CD14-positive monocyte (primary cell): ENCODE data around the gene POU6F2. TPM values are rescaled to one million over a fixed set of nuclear protein-coding genes. Genes with fewer than 3 reads are reported as not detected.

ENCODE experiments used
- DNase-seq, 3 donors: peaks; one replicate each; pipeline ENCODE4 v3.0.0-alpha.2; 2011 to 2022
- H2AFZ ChIP-seq: 2 replicates; pipeline ENCODE4 v1.6.0; 2012; ENCODE audit warnings: mild to moderate bottlenecking, low read depth, low read length, inconsistent platforms; ENCODE audit not compliant: insufficient read depth, poor library complexity, severe bottlenecking
- H3K27ac ChIP-seq, 2 donors: 1 replicate in 1 of 2; 2 replicates in 1 of 2; pipeline ENCODE4 v1.5.1; 2012 to 2013; ENCODE audit warnings: low read length in 2 of 2, control low read depth in 1 of 2, inconsistent platforms in 1 of 2, low read depth in 1 of 2, mild to moderate bottlenecking in 1 of 2
- H3K27me3 ChIP-seq, 2 donors: one replicate each; pipeline versions ENCODE4 v1.6.0 to v1.6.1; 2011 to 2013; ENCODE audit warnings: low read length in 2 of 2; ENCODE audit not compliant: control insufficient read depth in 2 of 2, insufficient read depth in 2 of 2
- H3K36me3 ChIP-seq, 2 donors: replicated peaks in 1 of 2; 1 replicate in 1 of 2; 2 replicates in 1 of 2; pipeline versions ENCODE4 v1.5.1 to v1.6.1; 2012 to 2013; ENCODE audit warnings: low read length in 2 of 2, control low read depth in 1 of 2, inconsistent platforms in 1 of 2, mild to moderate bottlenecking in 1 of 2; ENCODE audit not compliant: insufficient read depth in 2 of 2, control insufficient read depth in 1 of 2
- H3K4me1 ChIP-seq, 2 donors: 1 replicate in 1 of 2; 2 replicates in 1 of 2; pipeline versions ENCODE4 v1.5.1 to v1.6.1; 2012 to 2013; ENCODE audit warnings: low read length in 2 of 2, control low read depth in 1 of 2, inconsistent platforms in 1 of 2, mild to moderate bottlenecking in 1 of 2, moderate library complexity in 1 of 2; ENCODE audit not compliant: insufficient read depth in 2 of 2, control insufficient read depth in 1 of 2
- H3K4me2 ChIP-seq: replicated peaks from 2 replicates; pipeline ENCODE3; 2012; ENCODE audit warnings: low read length, moderate library complexity, mild to moderate bottlenecking; ENCODE audit not compliant: poor library complexity, severe bottlenecking; ENCODE audit errors: extremely low read depth
- H3K4me3 ChIP-seq, 3 experiments: fragments of 200-600 bp in 1 of 3; sonication (generic) in 1 of 3; replicated peaks in 1 of 3; 1 replicate in 2 of 3; 2 replicates in 1 of 3; pipeline ENCODE4 v1.5.1; 2011 to 2013; ENCODE audit warnings: low read length in 3 of 3, mild to moderate bottlenecking in 3 of 3, control low read depth in 2 of 3, low read depth in 2 of 3, inconsistent platforms in 1 of 3, moderate library complexity in 1 of 3
- H3K79me2 ChIP-seq: 2 replicates; pipeline ENCODE4 v1.6.0; 2012; ENCODE audit warnings: mild to moderate bottlenecking, control low read depth, inconsistent platforms, low read length, moderate library complexity; ENCODE audit not compliant: insufficient read depth
- H3K9ac ChIP-seq: 2 replicates; pipeline ENCODE4 v1.6.0; 2017; ENCODE audit warnings: low read length, mild to moderate bottlenecking; ENCODE audit not compliant: insufficient read depth, poor library complexity, severe bottlenecking
- H3K9me3 ChIP-seq, 2 donors: replicated peaks in 1 of 2; 1 replicate in 1 of 2; 2 replicates in 1 of 2; pipeline versions ENCODE4 v1.5.1 to v1.6.1; 2012 to 2013; ENCODE audit warnings: low read length in 2 of 2, control low read depth in 1 of 2; ENCODE audit not compliant: control insufficient read depth in 1 of 2, insufficient read depth in 1 of 2
- H4K20me1 ChIP-seq: 2 replicates; pipeline ENCODE4 v1.6.0; 2012; ENCODE audit warnings: mild to moderate bottlenecking, low read length, control low read depth, moderate library complexity; ENCODE audit not compliant: insufficient read depth
- H3K27ac Mint-ChIP-seq, 7 donors: one replicate each; pipeline ENCODE4 v1.8.0; 2020; ENCODE audit warnings: mild to moderate bottlenecking in 7 of 7, mixed read lengths in 7 of 7, moderate library complexity in 6 of 7, inconsistent platforms in 2 of 7
- H3K27me3 Mint-ChIP-seq, 3 donors: one replicate each; pipeline ENCODE4 v1.8.0; 2021 to 2022; ENCODE audit warnings: low read depth in 3 of 3, mild to moderate bottlenecking in 3 of 3, mixed read lengths in 3 of 3, moderate library complexity in 3 of 3, inconsistent platforms in 1 of 3
- H3K36me3 Mint-ChIP-seq, 2 donors: one replicate each; pipeline ENCODE4 v1.8.0; 2020; ENCODE audit warnings: mixed read lengths in 2 of 2, inconsistent platforms in 1 of 2, mild to moderate bottlenecking in 1 of 2
- H3K4me1 Mint-ChIP-seq: one replicate; pipeline ENCODE4 v1.8.0; 2020; ENCODE audit warnings: mild to moderate bottlenecking, mixed read lengths
- H3K4me3 Mint-ChIP-seq, 2 donors: one replicate each; pipeline ENCODE4 v1.8.0; 2020; ENCODE audit warnings: mild to moderate bottlenecking in 2 of 2, mixed read lengths in 2 of 2, moderate library complexity in 1 of 2
- H3K9me3 Mint-ChIP-seq, 7 donors: one replicate each; pipeline ENCODE4 v1.8.0; 2020 to 2022; ENCODE audit warnings: mixed read lengths in 7 of 7, mild to moderate bottlenecking in 6 of 7, moderate library complexity in 6 of 7, inconsistent platforms in 2 of 7
- CTCF ChIP-seq: fragments of 200-600 bp; IDR thresholded peaks from one replicate; pipeline ENCODE4 v1.8.0; 2022; ENCODE audit warnings: antibody characterized with exemption, mild to moderate bottlenecking
- WGBS: methylation state at CpG from one replicate; pipeline ENCODE4 v1.1.5; 2013; ENCODE audit warnings: missing lambda C conversion rate; ENCODE audit not compliant: insufficient coverage; 5-methylcytosine and 5-hydroxymethylcytosine counted together
- intact Hi-C, 2 donors: fragments of 100-400 bp; cut with micrococcal nuclease; formaldehyde crosslinking; loops; one replicate each; pipeline versions ENCODE4 v1.15.0 to v1.15.1; 2023
- polyA plus RNA-seq, 3 donors: library from polyadenylated mRNA; depleted of rRNA in 1 of 3; unstranded in 2 of 3; stranded (reverse) in 1 of 3; fragments of 300-500 nt in 2 of 3; fragments of >200 nt in 1 of 3; fragmentation: Illumina TruSeq in 2 of 3; gene quantifications; 1 replicate in 2 of 3; 2 replicates in 1 of 3; pipeline ENCODE4 v1.2.3, GENCODE V29; 2012 to 2021

Gene POU6F2
- polyA plus RNA-seq, 3 donors: not detected

- no peaks in the 10 kb centered on the region for H3K36me3 ChIP-seq
- Mint-ChIP-seq H3K9me3 (peaks cover 0 to 5% (median 2%) of the 10 kb centered on the region in 7 donors), H3K27ac (no peak overlapping the region), H3K4me3 (no peak overlapping the region), H3K27me3 (peaks cover 0 to 3% (median 1%) of the 10 kb centered on the region in 3 donors), H3K36me3 (no peaks in the 10 kb centered on the region), H3K4me1 (no peaks in the 10 kb centered on the region)
- no peaks in the 10 kb centered on the region for H3K9me3 ChIP-seq
- H3K4me3 ChIP-seq: no peak overlapping the region
- no peak for TF ChIP-seq CTCF
- H3K27me3 ChIP-seq: no peaks in the 10 kb centered on the region
- 95% methylated on average over 3 of the region's 4 CpGs for WGBS
- H3K9ac ChIP-seq: no peak overlapping the region
- DNase-seq: no peak
- no peaks in the 10 kb centered on the region for H4K20me1 ChIP-seq
- no peaks in the 10 kb centered on the region for H3K79me2 ChIP-seq
- H2AFZ ChIP-seq: no peak overlapping the region
- no peak overlapping the region for H3K27ac ChIP-seq
- H3K4me1 ChIP-seq: no peaks in the 10 kb centered on the region
- intact Hi-C loops: no loop called here
- no peak overlapping the region for H3K4me2 ChIP-seq
Measured at GRCh38 chr7:39186671-39187070, 209.0 kb downstream of the POU6F2 start.

- H3K4me3 ChIP-seq: no peak overlapping the region
- TF ChIP-seq CTCF: no peak
- H3K4me2 ChIP-seq: no peak overlapping the region
- H3K4me1 ChIP-seq: no peaks in the 10 kb centered on the region
- no peak overlapping the region for H3K27ac ChIP-seq
- Mint-ChIP-seq H3K27me3 (peaks cover 0 to 3% (median 1%) of the 10 kb centered on the region in 3 donors), H3K9me3 (peaks cover 0 to 5% (median 2%) of the 10 kb centered on the region in 7 donors), H3K27ac (no peak overlapping the region), H3K4me1 (no peaks in the 10 kb centered on the region), H3K36me3 (no peaks in the 10 kb centered on the region), H3K4me3 (no peak overlapping the region)
- DNase-seq: no peak
- no peaks in the 10 kb centered on the region for H3K36me3 ChIP-seq
- no peaks in the 10 kb centered on the region for H4K20me1 ChIP-seq
- no peaks in the 10 kb centered on the region for H3K9me3 ChIP-seq
- 75% methylated on average over 4 of the region's 4 CpGs for WGBS
- H3K79me2 ChIP-seq: no peaks in the 10 kb centered on the region
- H3K27me3 ChIP-seq: no peaks in the 10 kb centered on the region
- no peak overlapping the region for H3K9ac ChIP-seq
- intact Hi-C loops: no loop called here
- H2AFZ ChIP-seq: no peak overlapping the region
Measured at GRCh38 chr7:39187130-39187529, 209.4 kb downstream of the POU6F2 start.
